ENCODE results near the gene OR52A5.

Gene OR52A5

DNA sequence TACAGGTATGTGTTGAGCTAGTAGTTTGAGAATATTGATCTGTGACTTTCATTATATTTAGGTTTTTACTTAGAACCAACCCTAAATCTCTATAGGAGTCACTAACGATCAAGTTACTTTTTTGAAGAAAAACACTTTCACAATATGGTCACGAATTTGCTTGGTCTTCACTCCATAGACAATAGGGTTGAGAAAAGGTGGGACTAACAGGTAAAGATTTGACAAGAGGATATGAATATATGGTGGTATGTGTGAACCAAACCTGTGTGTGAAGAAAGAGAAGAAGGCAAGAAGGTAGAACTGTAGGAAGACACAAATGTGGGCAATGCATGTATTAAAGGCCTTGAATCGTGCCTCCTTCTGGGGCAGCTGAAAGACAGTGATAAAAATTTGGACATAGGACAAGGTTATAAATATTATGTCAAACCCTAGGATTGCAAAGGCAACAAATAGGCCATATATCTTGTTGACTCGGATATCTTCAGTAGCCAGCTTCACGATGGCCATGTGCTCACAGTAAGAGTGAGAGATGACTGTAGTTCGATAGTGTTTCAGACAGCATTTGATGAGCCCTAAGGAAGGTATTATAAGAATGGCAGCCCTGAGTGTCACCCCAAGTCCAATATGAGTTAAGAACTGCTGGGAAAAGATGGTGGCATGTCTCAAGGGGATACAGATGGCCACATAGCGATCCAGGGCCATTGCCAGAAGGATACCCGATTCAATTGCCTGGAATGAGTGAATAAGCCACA is 6.4 kb downstream of the OR52A5 start:
- Histone ChIP-seq H3K4me3 (ENCODE audit: insufficient read depth, low read length, poor library complexity, severe bottlenecking) (no peak overlapping the region), H4K20me1 (ENCODE audit: low read depth, low read length) (no peaks in the 10 kb centered on the region), H3F3A (ENCODE audit: insufficient read depth) (no peaks in the 10 kb centered on the region), H3K79me2 (ENCODE audit: insufficient read depth, low read length) (no peaks in the 10 kb centered on the region), H3K9ac (ENCODE audit: low read length) (no peak overlapping the region), H3K27ac (ENCODE audit: low read depth, low read length) (no peak overlapping the region), H3K9me2 (replicated peaks; ENCODE audit: insufficient read depth, low read length) (no peaks in the 10 kb centered on the region), H3K4me2 (ENCODE audit: low read depth, low read length, poor library complexity, severe bottlenecking) (no peak overlapping the region), H3K36me3 (ENCODE audit: low read length) (no peaks in the 10 kb centered on the region), H3K9me3 (ENCODE audit: insufficient read depth, low read length) (no peaks in the 10 kb centered on the region), H2AFZ (ENCODE audit: low read depth, low read length, severe bottlenecking) (no peak overlapping the region), H3K27me3 (ENCODE audit: low read length) (no peaks in the 10 kb centered on the region)
- TF ChIP-seq EZH2phosphoT487 (conservative IDR thresholded peaks at IDR 0.05; ENCODE audit: low read length), result no peak
- TF ChIP-seq, protein P1, sequence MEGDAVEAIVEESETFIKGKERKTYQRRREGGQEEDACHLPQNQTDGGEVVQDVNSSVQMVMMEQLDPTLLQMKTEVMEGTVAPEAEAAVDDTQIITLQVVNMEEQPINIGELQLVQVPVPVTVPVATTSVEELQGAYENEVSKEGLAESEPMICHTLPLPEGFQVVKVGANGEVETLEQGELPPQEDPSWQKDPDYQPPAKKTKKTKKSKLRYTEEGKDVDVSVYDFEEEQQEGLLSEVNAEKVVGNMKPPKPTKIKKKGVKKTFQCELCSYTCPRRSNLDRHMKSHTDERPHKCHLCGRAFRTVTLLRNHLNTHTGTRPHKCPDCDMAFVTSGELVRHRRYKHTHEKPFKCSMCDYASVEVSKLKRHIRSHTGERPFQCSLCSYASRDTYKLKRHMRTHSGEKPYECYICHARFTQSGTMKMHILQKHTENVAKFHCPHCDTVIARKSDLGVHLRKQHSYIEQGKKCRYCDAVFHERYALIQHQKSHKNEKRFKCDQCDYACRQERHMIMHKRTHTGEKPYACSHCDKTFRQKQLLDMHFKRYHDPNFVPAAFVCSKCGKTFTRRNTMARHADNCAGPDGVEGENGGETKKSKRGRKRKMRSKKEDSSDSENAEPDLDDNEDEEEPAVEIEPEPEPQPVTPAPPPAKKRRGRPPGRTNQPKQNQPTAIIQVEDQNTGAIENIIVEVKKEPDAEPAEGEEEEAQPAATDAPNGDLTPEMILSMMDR (IDR thresholded peaks at IDR 0.05; ENCODE audit: insufficient read depth, low read length, poor library complexity, severe bottlenecking), result no peak

- H3K4me2 ChIP-seq (ENCODE audit: low read depth, low read length, poor library complexity, severe bottlenecking), result no peak overlapping the region
- no peak overlapping the region for H2AFZ ChIP-seq (ENCODE audit: low read depth, low read length, severe bottlenecking)
- H3K27ac ChIP-seq (ENCODE audit: low read depth, low read length), result no peak overlapping the region
- H3K79me2 ChIP-seq (ENCODE audit: insufficient read depth, low read length), result no peaks in the 10 kb centered on the region
- no peaks in the 10 kb centered on the region for H3K9me3 ChIP-seq (ENCODE audit: insufficient read depth, low read length)
- H4K20me1 ChIP-seq (ENCODE audit: low read depth, low read length), result no peaks in the 10 kb centered on the region
- no peak overlapping the region for H3K9ac ChIP-seq (ENCODE audit: low read length)
- H3K36me3 ChIP-seq (ENCODE audit: low read length), result no peaks in the 10 kb centered on the region
- no peaks in the 10 kb centered on the region for H3K9me2 ChIP-seq (replicated peaks; ENCODE audit: insufficient read depth, low read length)
- no peaks in the 10 kb centered on the region for H3K27me3 ChIP-seq (ENCODE audit: low read length)
- no peaks in the 10 kb centered on the region for H3F3A ChIP-seq (ENCODE audit: insufficient read depth)
- TF ChIP-seq, protein P1 (IDR thresholded peaks at IDR 0.05; ENCODE audit: insufficient read depth, low read length, poor library complexity, severe bottlenecking), result no peak
- no peak for TF ChIP-seq EZH2phosphoT487 (conservative IDR thresholded peaks at IDR 0.05; ENCODE audit: low read length)
- no peak overlapping the region for H3K4me3 ChIP-seq (ENCODE audit: insufficient read depth, low read length, poor library complexity, severe bottlenecking)
Measured at GRCh38 chr11:5129457-5129877, 8.7 kb downstream of the OR52A5 start.

DNA sequence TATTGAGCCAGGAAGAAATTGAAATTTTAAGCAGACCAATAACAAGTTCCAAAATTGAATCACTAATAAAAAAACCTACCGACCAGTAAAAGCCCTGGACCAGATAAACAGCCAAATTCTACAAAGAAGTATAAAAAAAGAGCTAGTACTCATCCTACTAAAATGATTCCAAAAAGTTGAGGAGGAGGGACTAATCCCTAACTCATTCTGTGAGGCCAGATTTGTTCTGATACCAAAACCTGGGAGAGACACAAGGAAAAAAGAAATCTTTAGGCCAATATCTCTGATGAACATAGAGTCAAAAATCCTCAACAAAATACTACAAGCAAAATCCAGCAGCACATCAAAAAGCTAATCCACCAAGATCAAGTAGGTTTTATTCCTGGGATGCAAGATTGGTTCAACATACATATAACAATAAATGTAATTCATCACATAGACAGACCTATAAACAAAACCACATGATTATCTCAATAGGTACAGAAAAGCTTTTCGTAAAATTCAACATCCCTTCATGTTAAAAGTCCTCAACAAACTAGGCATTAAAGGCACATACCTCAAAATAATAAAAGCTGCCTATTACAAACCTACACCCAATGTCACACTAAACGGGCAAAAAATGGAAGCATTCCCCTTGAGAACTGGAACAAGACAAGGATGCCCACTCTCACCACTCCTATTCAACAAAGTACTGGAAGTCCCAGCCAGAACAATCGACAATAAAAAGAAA is 13.1 kb downstream of the OR52A5 start:
- no peaks in the 10 kb centered on the region for H3K27me3 ChIP-seq (ENCODE audit: low read length)
- TF ChIP-seq, protein P1 (IDR thresholded peaks at IDR 0.05; ENCODE audit: insufficient read depth, low read length, poor library complexity, severe bottlenecking), result no peak
- TF ChIP-seq EZH2phosphoT487 (conservative IDR thresholded peaks at IDR 0.05; ENCODE audit: low read length), result no peak
- no peak overlapping the region for H2AFZ ChIP-seq (ENCODE audit: low read depth, low read length, severe bottlenecking)
- no peak overlapping the region for H3K9ac ChIP-seq (ENCODE audit: low read length)
- no peaks in the 10 kb centered on the region for H3K79me2 ChIP-seq (ENCODE audit: insufficient read depth, low read length)
- no peaks in the 10 kb centered on the region for H3K9me3 ChIP-seq (ENCODE audit: insufficient read depth, low read length)
- H4K20me1 ChIP-seq (ENCODE audit: low read depth, low read length), result no peaks in the 10 kb centered on the region
- no peaks in the 10 kb centered on the region for H3K9me2 ChIP-seq (replicated peaks; ENCODE audit: insufficient read depth, low read length)
- no peak overlapping the region for H3K4me3 ChIP-seq (ENCODE audit: insufficient read depth, low read length, poor library complexity, severe bottlenecking)
- no peak overlapping the region for H3K4me2 ChIP-seq (ENCODE audit: low read depth, low read length, poor library complexity, severe bottlenecking)
- no peaks in the 10 kb centered on the region for H3K36me3 ChIP-seq (ENCODE audit: low read length)
- no peak overlapping the region for H3K27ac ChIP-seq (ENCODE audit: low read depth, low read length)
- no peaks in the 10 kb centered on the region for H3F3A ChIP-seq (ENCODE audit: insufficient read depth)

Measured in SU-DHL-6 (cell line).